GM12875 (cell line): ENCODE measurements around the gene ACTA1.

Experiments
- H3K4me3 ChIP-seq: one replicate; pipeline ENCODE4 v1.5.1; 2011; ENCODE audit warnings: low read depth, low read length, control low read depth
- TF ChIP-seq, protein P1 (sequence below): IDR thresholded peaks from 2 replicates; pipeline ENCODE4 v1.5.1; 2011; ENCODE audit warnings: low read depth, mild to moderate bottlenecking, control low read depth, inconsistent platforms, low read length, moderate library complexity, borderline replicate concordance; ENCODE audit not compliant: insufficient read depth

Gene ACTA1

DNA sequence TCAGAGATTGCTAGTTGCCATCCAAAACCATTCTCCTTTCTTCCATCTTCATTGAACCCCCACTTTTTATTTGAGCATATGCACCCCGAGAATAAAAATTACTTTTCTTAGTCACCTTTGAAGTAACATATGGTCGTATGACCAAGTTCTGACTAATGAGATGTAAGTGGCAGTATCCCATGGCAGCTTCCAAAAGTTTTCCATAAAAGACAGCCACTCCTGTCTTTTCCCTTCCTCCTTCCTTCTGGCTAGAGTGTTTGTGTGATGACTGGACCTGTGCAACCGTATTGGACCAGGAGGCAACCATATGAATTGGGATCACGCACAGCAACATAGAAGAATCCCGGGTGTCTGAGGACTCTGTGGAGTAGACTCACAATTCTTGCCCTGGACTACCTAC lies 49.9 kb downstream of the ACTA1 start:
- TF ChIP-seq, protein P1, sequence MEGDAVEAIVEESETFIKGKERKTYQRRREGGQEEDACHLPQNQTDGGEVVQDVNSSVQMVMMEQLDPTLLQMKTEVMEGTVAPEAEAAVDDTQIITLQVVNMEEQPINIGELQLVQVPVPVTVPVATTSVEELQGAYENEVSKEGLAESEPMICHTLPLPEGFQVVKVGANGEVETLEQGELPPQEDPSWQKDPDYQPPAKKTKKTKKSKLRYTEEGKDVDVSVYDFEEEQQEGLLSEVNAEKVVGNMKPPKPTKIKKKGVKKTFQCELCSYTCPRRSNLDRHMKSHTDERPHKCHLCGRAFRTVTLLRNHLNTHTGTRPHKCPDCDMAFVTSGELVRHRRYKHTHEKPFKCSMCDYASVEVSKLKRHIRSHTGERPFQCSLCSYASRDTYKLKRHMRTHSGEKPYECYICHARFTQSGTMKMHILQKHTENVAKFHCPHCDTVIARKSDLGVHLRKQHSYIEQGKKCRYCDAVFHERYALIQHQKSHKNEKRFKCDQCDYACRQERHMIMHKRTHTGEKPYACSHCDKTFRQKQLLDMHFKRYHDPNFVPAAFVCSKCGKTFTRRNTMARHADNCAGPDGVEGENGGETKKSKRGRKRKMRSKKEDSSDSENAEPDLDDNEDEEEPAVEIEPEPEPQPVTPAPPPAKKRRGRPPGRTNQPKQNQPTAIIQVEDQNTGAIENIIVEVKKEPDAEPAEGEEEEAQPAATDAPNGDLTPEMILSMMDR = no peak
- no peak overlapping the region for H3K4me3 ChIP-seq

- TF ChIP-seq, protein P1 = no peak
- H3K4me3 ChIP-seq = no peak overlapping the region
These were observed 50.7 kb downstream of the ACTA1 start for GRCh38 chr1:229383188-229383587.
